ENCODE data around the gene HACD2. TPM values are rescaled to one million over a fixed set of nuclear protein-coding genes. Genes with fewer than 3 reads are reported as not detected.

The HACD2 gene
- total RNA-seq, 1 donor from 2014 or later: 35.9 TPM

- no peak overlapping the region for H2AFZ ChIP-seq (replicated peaks)
- Mint-ChIP-seq H3K36me3 (peaks cover 3% of the 10 kb centered on the region), H3K27me3 (ENCODE audit: insufficient read depth, low read depth) (peaks cover 36% of the 10 kb centered on the region), H3K9me3 (peaks cover 3% of the 10 kb centered on the region), H3K27ac (no peak overlapping the region), H3K4me1 (peaks cover 12% of the 10 kb centered on the region), H3K4me3 (peak overlapping the region; percentile 82)
- no peak overlapping the region for H3K9ac ChIP-seq
- H3K4me1 ChIP-seq: peaks cover 8% of the 10 kb centered on the region
- H3K4me2 ChIP-seq: no peak overlapping the region
- H3K36me3 ChIP-seq: no peaks in the 10 kb centered on the region
- H3K4me3 ChIP-seq: no peak overlapping the region
- no peaks in the 10 kb centered on the region for H3K9me3 ChIP-seq (ENCODE audit: low read depth)
- peaks cover 20% of the 10 kb centered on the region for H3F3A ChIP-seq (ENCODE audit: low read depth)
- peaks cover 76% of the 10 kb centered on the region for H3K27me3 ChIP-seq
- H3K27ac ChIP-seq: no peak overlapping the region
- no peaks in the 10 kb centered on the region for H3K79me2 ChIP-seq (ENCODE audit: low read depth)
- no peak for DNase-seq (ENCODE audit: low spot score)
- H4K20me1 ChIP-seq (ENCODE audit: low read depth): peaks cover 5% of the 10 kb centered on the region
- TF ChIP-seq EZH2 (IDR thresholded peaks at IDR 0.05) (no peak), CTCF (IDR thresholded peaks at IDR 0.05) (no peak), EZH2phosphoT487 (IDR thresholded peaks at IDR 0.05) (no peak)
Observed at GRCh38 chr3:123446610-123447109, 138.2 kb downstream of the HACD2 start.

- Histone ChIP-seq H3K9ac (no peak overlapping the region), H3K4me2 (no peak overlapping the region), H2AFZ (replicated peaks) (no peak overlapping the region), H3K4me3 (no peak overlapping the region), H3K79me2 (ENCODE audit: low read depth) (no peaks in the 10 kb centered on the region), H3K9me3 (ENCODE audit: low read depth) (no peaks in the 10 kb centered on the region), H3F3A (ENCODE audit: low read depth) (peaks cover 19% of the 10 kb centered on the region), H3K36me3 (no peaks in the 10 kb centered on the region), H4K20me1 (ENCODE audit: low read depth) (peaks cover 5% of the 10 kb centered on the region), H3K4me1 (peaks cover 8% of the 10 kb centered on the region), H3K27ac (no peak overlapping the region), H3K27me3 (peaks cover 72% of the 10 kb centered on the region)
- Mint-ChIP-seq H3K4me3 (no peak overlapping the region), H3K27ac (no peak overlapping the region), H3K4me1 (peaks cover 12% of the 10 kb centered on the region), H3K27me3 (ENCODE audit: insufficient read depth, low read depth) (peaks cover 32% of the 10 kb centered on the region), H3K9me3 (peaks cover 3% of the 10 kb centered on the region), H3K36me3 (peaks cover 3% of the 10 kb centered on the region)
- no peak for DNase-seq (ENCODE audit: low spot score)
- no peak for TF ChIP-seq CTCF (IDR thresholded peaks at IDR 0.05)
- TF ChIP-seq EZH2 (IDR thresholded peaks at IDR 0.05): no peak
- TF ChIP-seq EZH2phosphoT487 (IDR thresholded peaks at IDR 0.05): no peak
Observed at GRCh38 chr3:123446210-123446609, 138.6 kb downstream of the HACD2 start.

- no peak overlapping the region for H2AFZ ChIP-seq (replicated peaks)
- peaks cover 14% of the 10 kb centered on the region for H3F3A ChIP-seq (ENCODE audit: low read depth)
- H3K9me3 ChIP-seq (ENCODE audit: low read depth): no peaks in the 10 kb centered on the region
- peaks cover 3% of the 10 kb centered on the region for H3K9me3 Mint-ChIP-seq
- H3K4me3 ChIP-seq: no peak overlapping the region
- H3K27me3 Mint-ChIP-seq (ENCODE audit: insufficient read depth, low read depth): peaks cover 27% of the 10 kb centered on the region
- H3K36me3 Mint-ChIP-seq: peaks cover 3% of the 10 kb centered on the region
- no peak for DNase-seq (ENCODE audit: low spot score)
- peaks cover 8% of the 10 kb centered on the region for H3K4me1 ChIP-seq
- H3K27ac Mint-ChIP-seq: no peak overlapping the region
- peaks cover 12% of the 10 kb centered on the region for H3K4me1 Mint-ChIP-seq
- H3K27ac ChIP-seq: no peak overlapping the region
- no peaks in the 10 kb centered on the region for H3K79me2 ChIP-seq (ENCODE audit: low read depth)
- H3K9ac ChIP-seq: no peak overlapping the region
- H3K4me3 Mint-ChIP-seq: peak overlapping the region; percentile 19
- H3K27me3 ChIP-seq: peaks cover 67% of the 10 kb centered on the region
- H3K36me3 ChIP-seq: no peaks in the 10 kb centered on the region
- H4K20me1 ChIP-seq (ENCODE audit: low read depth): peaks cover 5% of the 10 kb centered on the region
- no peak overlapping the region for H3K4me2 ChIP-seq
- TF ChIP-seq CTCF (IDR thresholded peaks at IDR 0.05): no peak
- no peak for TF ChIP-seq EZH2phosphoT487 (IDR thresholded peaks at IDR 0.05)
- no peak for TF ChIP-seq EZH2 (IDR thresholded peaks at IDR 0.05)
Observed at GRCh38 chr3:123445702-123446101, 139.2 kb downstream of the HACD2 start.
